MM.1S (cell line): Measurements from ENCODE around the gene CFAP77.

ENCODE experiments used
- EZH2phosphoT487 ChIP-seq: fragments of 300-600 bp; sonication (generic); IDR thresholded peaks from 2 replicates; pipeline ENCODE4 v1.6.1; 2018; ENCODE audit warnings: antibody characterized with exemption, low read length
- TF ChIP-seq, protein P1 (sequence below): fragments of 300-600 bp; sonication (generic); IDR thresholded peaks from 2 replicates; pipeline ENCODE4 v1.5.1; 2016; ENCODE audit warnings: antibody characterized with exemption, low read length, mixed read lengths

DNA sequence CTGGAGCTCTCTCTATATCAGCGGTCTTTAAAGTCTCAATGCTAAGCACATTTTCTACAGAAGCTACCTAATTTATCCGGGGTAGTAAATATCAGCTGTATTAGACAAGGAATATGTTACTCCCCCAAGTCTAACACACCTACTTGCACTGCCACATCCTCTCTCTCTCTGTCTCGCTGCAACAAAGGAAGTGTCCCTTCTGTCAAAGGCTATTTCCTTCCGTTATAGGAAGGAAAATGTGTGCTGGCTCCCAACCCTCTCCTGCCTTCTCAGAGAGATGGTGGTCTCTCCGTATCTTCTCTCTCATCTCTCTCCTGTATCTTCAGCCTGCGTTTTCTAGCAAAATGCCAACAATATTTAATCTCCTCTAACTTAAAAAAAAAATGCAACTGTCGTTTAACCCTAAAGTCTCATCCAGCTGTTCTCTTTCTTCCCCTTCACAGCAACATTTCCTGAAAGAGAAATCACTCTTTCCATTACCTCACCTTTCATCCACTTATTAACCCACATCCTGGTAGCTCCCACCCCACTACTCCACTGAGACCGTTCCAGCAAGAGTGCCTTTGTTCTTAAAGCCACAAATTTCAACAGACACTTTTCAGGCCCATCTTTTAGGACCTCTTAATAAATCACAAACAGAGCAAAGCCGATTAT lies 5.7 kb upstream of the CFAP77 start:
- TF ChIP-seq, protein P1, sequence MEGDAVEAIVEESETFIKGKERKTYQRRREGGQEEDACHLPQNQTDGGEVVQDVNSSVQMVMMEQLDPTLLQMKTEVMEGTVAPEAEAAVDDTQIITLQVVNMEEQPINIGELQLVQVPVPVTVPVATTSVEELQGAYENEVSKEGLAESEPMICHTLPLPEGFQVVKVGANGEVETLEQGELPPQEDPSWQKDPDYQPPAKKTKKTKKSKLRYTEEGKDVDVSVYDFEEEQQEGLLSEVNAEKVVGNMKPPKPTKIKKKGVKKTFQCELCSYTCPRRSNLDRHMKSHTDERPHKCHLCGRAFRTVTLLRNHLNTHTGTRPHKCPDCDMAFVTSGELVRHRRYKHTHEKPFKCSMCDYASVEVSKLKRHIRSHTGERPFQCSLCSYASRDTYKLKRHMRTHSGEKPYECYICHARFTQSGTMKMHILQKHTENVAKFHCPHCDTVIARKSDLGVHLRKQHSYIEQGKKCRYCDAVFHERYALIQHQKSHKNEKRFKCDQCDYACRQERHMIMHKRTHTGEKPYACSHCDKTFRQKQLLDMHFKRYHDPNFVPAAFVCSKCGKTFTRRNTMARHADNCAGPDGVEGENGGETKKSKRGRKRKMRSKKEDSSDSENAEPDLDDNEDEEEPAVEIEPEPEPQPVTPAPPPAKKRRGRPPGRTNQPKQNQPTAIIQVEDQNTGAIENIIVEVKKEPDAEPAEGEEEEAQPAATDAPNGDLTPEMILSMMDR = no peak
- no peak for TF ChIP-seq EZH2phosphoT487
